ENCODE measurements around the gene DSG2.

DSG2 gene

DNA sequence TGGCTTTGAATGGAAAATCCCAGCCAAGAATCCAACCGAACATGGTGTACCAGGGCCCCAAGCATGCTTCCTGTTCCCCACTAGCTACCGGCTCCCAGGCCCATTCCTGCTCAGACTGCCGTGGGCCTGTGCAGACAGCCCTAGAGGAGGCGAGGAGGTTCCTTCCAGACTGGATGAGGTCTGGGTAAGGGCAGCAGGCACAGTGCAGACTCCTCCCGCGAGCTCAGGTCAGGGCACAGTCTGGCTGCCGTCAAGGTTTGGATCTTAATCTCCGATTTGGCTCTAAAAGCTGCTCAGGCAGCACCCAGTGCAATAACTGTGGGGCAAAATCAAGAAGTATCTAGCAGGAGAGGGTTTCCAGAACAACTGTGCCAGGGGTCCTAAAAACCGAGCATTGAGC lies 74.4 kb downstream of the DSG2 start:
- H3K4me2 ChIP-seq (ENCODE audit: low read length): no peak overlapping the region
- H3K79me2 ChIP-seq (ENCODE audit: insufficient read depth, low read length): no peaks in the 10 kb centered on the region
- TF ChIP-seq, protein P1, sequence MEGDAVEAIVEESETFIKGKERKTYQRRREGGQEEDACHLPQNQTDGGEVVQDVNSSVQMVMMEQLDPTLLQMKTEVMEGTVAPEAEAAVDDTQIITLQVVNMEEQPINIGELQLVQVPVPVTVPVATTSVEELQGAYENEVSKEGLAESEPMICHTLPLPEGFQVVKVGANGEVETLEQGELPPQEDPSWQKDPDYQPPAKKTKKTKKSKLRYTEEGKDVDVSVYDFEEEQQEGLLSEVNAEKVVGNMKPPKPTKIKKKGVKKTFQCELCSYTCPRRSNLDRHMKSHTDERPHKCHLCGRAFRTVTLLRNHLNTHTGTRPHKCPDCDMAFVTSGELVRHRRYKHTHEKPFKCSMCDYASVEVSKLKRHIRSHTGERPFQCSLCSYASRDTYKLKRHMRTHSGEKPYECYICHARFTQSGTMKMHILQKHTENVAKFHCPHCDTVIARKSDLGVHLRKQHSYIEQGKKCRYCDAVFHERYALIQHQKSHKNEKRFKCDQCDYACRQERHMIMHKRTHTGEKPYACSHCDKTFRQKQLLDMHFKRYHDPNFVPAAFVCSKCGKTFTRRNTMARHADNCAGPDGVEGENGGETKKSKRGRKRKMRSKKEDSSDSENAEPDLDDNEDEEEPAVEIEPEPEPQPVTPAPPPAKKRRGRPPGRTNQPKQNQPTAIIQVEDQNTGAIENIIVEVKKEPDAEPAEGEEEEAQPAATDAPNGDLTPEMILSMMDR (IDR thresholded peaks at IDR 0.05; ENCODE audit: low read length): no peak
- no peak for TF ChIP-seq EZH2 (IDR thresholded peaks at IDR 0.05; ENCODE audit: borderline replicate concordance, low read length)

DNA sequence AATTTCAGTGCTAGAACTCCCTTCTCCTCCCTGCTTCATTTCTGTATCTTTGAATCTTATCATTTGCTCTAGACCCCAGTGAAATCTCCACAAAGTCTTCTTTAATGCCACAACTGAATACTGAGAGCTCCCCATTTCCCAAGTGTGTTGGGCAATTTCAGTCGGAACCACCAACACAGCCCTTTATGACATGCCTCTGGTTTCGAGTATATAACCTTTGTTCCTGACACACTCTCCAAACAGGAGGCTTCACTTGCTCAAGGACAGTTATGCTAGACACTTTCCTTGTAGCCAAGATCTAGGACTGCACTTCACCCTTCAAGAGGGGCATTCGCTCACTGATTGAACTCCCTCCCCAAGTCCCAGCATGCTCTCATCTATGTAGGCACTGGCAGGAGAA lies 75.1 kb downstream of the DSG2 start:
- no peak overlapping the region for H3K4me3 ChIP-seq (ENCODE audit: low read depth, low read length, poor library complexity, severe bottlenecking)
- no peaks in the 10 kb centered on the region for H3K9me3 ChIP-seq (ENCODE audit: low read length)
- H3K79me2 ChIP-seq (ENCODE audit: insufficient read depth, low read length): no peaks in the 10 kb centered on the region
- H3K36me3 ChIP-seq (ENCODE audit: insufficient read depth, low read length): no peaks in the 10 kb centered on the region
- H4K20me1 ChIP-seq (ENCODE audit: insufficient read depth, low read length): no peaks in the 10 kb centered on the region
- no peak overlapping the region for H3K4me2 ChIP-seq (ENCODE audit: low read length)
- H3K9me2 ChIP-seq (ENCODE audit: low read depth, low read length): no peaks in the 10 kb centered on the region
- H3F3A ChIP-seq (ENCODE audit: insufficient read depth, low read length): no peaks in the 10 kb centered on the region
- H2AFZ ChIP-seq (ENCODE audit: low read length): no peak overlapping the region
- no peaks in the 10 kb centered on the region for H3K4me1 ChIP-seq (ENCODE audit: insufficient read depth, low read length, severe bottlenecking)
- H3K27me3 ChIP-seq (ENCODE audit: insufficient read depth, low read length): no peaks in the 10 kb centered on the region
- H3K9ac ChIP-seq (ENCODE audit: low read length): no peak overlapping the region
- H3K27ac ChIP-seq (ENCODE audit: low read depth, low read length, poor library complexity, severe bottlenecking): no peak overlapping the region
- TF ChIP-seq EZH2 (IDR thresholded peaks at IDR 0.05; ENCODE audit: borderline replicate concordance, low read length): no peak
- TF ChIP-seq, protein P1 (IDR thresholded peaks at IDR 0.05; ENCODE audit: low read length): no peak

More for the DNA sequence above, 74.4 kb downstream of the DSG2 start:
- Histone ChIP-seq H3F3A (ENCODE audit: insufficient read depth, low read length) (no peaks in the 10 kb centered on the region), H3K4me3 (ENCODE audit: low read depth, low read length, poor library complexity, severe bottlenecking) (no peak overlapping the region), H3K27ac (ENCODE audit: low read depth, low read length, poor library complexity, severe bottlenecking) (no peak overlapping the region), H4K20me1 (ENCODE audit: insufficient read depth, low read length) (no peaks in the 10 kb centered on the region), H3K9me2 (ENCODE audit: low read depth, low read length) (no peaks in the 10 kb centered on the region), H2AFZ (ENCODE audit: low read length) (no peak overlapping the region), H3K4me1 (ENCODE audit: insufficient read depth, low read length, severe bottlenecking) (no peaks in the 10 kb centered on the region), H3K36me3 (ENCODE audit: insufficient read depth, low read length) (no peaks in the 10 kb centered on the region), H3K9ac (ENCODE audit: low read length) (no peak overlapping the region), H3K9me3 (ENCODE audit: low read length) (no peaks in the 10 kb centered on the region), H3K27me3 (ENCODE audit: insufficient read depth, low read length) (no peaks in the 10 kb centered on the region)

DNA sequence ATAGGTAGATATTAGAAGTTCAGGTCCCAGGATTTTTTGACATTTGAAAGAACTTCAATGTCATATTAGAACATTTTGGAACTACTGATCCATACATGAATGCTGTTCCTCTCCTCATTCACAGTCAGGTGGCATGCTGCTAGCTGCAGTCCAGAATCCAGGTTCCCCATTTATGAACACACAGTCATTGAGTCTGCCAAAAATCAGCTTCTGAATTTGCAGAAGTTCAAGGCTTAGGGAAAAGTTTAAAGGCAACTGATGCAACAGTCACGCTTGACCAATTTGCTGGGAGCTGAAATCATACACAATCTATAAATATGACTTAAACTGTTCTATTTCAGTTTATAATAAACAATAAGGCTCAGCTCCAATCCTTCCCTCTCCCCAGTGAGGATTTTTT lies 76.4 kb downstream of the DSG2 start:
- H3K9me2 ChIP-seq (ENCODE audit: low read depth, low read length): no peaks in the 10 kb centered on the region
- H2AFZ ChIP-seq (ENCODE audit: low read length): no peak overlapping the region
- H3K4me3 ChIP-seq (ENCODE audit: low read depth, low read length, poor library complexity, severe bottlenecking): no peak overlapping the region
- no peaks in the 10 kb centered on the region for H3F3A ChIP-seq (ENCODE audit: insufficient read depth, low read length)
- H3K9me3 ChIP-seq (ENCODE audit: low read length): no peaks in the 10 kb centered on the region
- TF ChIP-seq, protein P1 (IDR thresholded peaks at IDR 0.05; ENCODE audit: low read length): no peak
- TF ChIP-seq EZH2 (IDR thresholded peaks at IDR 0.05; ENCODE audit: borderline replicate concordance, low read length): no peak
- H3K9ac ChIP-seq (ENCODE audit: low read length): no peak overlapping the region
- no peaks in the 10 kb centered on the region for H3K4me1 ChIP-seq (ENCODE audit: insufficient read depth, low read length, severe bottlenecking)
- no peak overlapping the region for H3K27ac ChIP-seq (ENCODE audit: low read depth, low read length, poor library complexity, severe bottlenecking)
- H4K20me1 ChIP-seq (ENCODE audit: insufficient read depth, low read length): no peaks in the 10 kb centered on the region
- H3K4me2 ChIP-seq (ENCODE audit: low read length): no peak overlapping the region
- H3K36me3 ChIP-seq (ENCODE audit: insufficient read depth, low read length): no peaks in the 10 kb centered on the region
- H3K79me2 ChIP-seq (ENCODE audit: insufficient read depth, low read length): no peaks in the 10 kb centered on the region
- H3K27me3 ChIP-seq (ENCODE audit: insufficient read depth, low read length): no peaks in the 10 kb centered on the region

Measured in OCI-LY1 (cell line).